Sigmoid colon (tissue), 3 donors: ENCODE data around the gene TENT4A.

Source experiments
- CTCF ChIP-seq, 4 experiments: fragments of 450-650 bp in 3 of 4; fragments of 200-600 bp in 1 of 4; IDR thresholded peaks; one replicate each; pipeline ENCODE4 v1.5.1; 2016 to 2019; ENCODE audit warnings: antibody characterized with exemption in 4 of 4, mild to moderate bottlenecking in 3 of 4, moderate library complexity in 2 of 4
- POLR2A ChIP-seq, 2 donors: fragments of 450-650 bp; IDR thresholded peaks; one replicate each; pipeline ENCODE4 v1.6.1; 2016; ENCODE audit warnings: antibody characterized with exemption in 2 of 2, mild to moderate bottlenecking in 2 of 2, moderate library complexity in 2 of 2

- TF ChIP-seq POLR2A (IDR thresholded peaks at IDR 0.05) (no peak), CTCF (IDR thresholded peaks at IDR 0.05) (no peak)
Observed at GRCh38 chr5:6743161-6743560, 29.9 kb downstream of the TENT4A start.
